GM18873 (cell line): ENCODE measurements around the gene SEMA6C.
A peak's percentile ranks its signal among the peaks of the same experiment; 100 is the strongest.
"Not testable (repeated sequence)": the region's sequence is repeated elsewhere in the genome, so short reads cannot be mapped to it uniquely, and the experiment has no call there.

ENCODE experiments used
- ATAC-seq: cut with Tn5 transposase; IDR thresholded peaks from one replicate; pipeline ENCODE4 v1.9.1; 2021; ENCODE audit warnings: mild to moderate bottlenecking, moderate library complexity, moderate number of reproducible peaks; ENCODE audit not compliant: unreplicated experiment, low FRiP score

The SEMA6C gene, protein sequence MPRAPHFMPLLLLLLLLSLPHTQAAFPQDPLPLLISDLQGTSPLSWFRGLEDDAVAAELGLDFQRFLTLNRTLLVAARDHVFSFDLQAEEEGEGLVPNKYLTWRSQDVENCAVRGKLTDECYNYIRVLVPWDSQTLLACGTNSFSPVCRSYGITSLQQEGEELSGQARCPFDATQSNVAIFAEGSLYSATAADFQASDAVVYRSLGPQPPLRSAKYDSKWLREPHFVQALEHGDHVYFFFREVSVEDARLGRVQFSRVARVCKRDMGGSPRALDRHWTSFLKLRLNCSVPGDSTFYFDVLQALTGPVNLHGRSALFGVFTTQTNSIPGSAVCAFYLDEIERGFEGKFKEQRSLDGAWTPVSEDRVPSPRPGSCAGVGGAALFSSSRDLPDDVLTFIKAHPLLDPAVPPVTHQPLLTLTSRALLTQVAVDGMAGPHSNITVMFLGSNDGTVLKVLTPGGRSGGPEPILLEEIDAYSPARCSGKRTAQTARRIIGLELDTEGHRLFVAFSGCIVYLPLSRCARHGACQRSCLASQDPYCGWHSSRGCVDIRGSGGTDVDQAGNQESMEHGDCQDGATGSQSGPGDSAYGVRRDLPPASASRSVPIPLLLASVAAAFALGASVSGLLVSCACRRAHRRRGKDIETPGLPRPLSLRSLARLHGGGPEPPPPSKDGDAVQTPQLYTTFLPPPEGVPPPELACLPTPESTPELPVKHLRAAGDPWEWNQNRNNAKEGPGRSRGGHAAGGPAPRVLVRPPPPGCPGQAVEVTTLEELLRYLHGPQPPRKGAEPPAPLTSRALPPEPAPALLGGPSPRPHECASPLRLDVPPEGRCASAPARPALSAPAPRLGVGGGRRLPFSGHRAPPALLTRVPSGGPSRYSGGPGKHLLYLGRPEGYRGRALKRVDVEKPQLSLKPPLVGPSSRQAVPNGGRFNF

DNA sequence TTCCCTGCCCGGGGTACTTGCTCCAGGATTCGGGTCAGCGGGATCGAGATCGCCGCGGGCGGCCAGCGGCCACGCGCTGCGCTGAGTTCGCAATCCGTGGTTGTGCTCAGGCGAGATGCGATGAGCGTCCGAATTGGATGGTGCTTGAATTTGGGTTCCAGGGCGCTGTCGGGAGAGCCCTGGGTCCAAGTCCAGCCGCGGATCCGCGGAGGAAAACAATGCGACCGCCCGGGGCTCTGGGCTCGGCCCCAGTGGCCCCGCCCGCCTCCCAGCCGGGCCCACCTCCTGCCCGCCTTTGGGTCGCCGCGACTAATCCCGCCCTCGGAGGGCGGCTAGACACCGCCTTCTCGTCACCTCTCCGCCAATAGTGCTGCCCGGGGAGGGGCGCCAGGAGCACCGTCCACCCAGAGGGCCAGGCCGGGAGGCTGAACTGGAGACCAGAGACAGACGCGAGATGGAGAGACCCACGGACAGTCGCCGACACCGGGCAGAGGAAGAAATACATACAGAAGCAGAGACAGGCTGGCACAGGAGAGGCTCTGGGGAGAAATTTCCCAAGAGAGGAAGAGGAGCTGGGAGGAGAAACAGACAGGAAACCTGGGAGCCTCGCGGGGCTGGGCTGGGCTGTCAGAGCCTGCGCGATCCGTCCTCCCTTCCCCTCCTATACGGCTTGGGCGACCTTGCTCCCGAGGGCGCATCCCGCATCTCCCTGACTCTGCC, at the start of gene SEMA6C:
TSS of gene SEMA6C (minus strand) at position 220 of the 720 bp plus-strand sequence. CDS start 4,010 bp downstream, outside the sequence.
- ATAC-seq = peak; percentile 96

- not testable (repeated sequence) for ATAC-seq
These were observed 48.6 kb upstream of the SEMA6C start for GRCh38 chr1:151194894-151195594.

DNA sequence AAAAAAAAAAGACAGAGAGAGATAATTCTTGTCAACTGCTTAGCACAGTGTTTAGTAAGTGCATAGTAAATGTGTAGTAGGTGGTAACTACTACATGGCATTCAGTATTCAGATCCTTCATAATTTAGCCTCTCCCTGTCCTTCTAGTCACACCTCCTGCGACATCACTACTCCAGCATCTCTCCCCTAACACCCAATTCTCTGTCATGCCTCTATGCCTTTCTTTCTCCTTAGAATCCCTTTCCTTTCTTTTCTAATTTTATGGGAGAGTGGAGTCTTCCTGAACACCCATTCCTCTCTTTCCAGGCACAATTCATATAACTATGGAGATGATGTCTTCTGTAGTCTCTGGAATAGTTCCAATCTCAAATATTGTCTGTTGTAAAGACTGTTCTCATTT, 47.4 kb upstream of the SEMA6C start:
- ATAC-seq = no peak

- ATAC-seq = no peak
These were observed 46.9 kb upstream of the SEMA6C start for GRCh38 chr1:151193304-151193703.

DNA sequence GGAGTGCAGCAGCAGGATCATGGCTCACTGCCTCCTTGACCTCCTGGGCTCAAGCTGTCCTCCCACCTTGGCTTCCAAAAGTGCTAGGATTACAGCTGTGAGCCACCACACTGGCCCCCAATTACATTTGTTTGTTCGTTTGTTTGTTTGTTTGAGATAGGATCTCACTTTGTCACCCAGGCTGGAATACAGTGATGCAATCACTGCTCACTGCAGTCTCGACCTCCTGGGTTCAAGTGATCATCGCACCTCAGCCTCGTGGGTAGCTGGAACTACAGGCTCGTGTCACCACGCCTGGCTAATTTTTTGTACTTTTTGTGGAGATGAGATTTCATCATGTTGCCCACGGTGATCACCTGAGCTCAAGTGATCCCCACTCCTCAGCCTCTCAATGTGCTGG, 45.6 kb upstream of the SEMA6C start:
- ATAC-seq = no peak

DNA sequence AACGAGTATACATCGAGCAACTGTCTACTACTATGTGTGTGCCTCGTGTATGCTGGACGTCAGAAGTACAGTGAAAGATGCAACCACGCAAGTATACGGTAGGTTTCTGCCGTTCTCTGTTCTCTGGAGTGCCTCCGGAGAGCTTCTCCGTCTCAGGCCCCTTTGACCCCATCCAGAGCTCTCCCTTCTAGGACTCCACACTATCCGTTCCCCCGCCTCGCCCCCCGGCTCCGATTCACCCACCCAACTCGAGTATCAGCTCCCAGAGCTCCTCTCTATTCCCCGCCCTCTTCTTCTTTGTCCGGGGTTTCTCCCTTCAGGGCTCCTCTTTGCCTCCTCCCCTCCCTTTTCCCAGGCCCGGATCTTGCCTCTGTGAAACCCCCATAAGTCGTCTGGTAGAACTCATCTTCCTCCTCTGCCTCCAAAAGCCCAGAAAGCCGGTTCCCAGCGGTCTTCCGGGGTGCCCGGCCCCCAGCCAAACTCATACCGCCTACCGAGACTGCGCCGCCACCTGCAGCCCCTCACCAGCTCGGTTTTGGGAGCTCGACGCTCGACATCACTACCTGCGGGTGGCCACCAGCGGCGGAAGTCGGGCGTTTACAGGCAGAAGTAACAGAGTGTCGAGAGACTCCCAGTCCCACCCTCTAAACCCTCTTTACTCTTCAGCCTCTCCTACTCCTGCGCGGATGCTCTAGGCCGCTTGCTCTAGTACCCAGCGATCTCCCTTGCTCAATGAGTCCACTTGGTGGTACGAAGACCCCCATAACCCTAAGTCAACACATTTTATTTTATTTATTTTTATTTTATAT, 43.4 kb upstream of the SEMA6C start, which contains the start of gene VPS72:
TSS of gene VPS72 (minus strand) at position 561 of the 809 bp plus-strand sequence. CDS start at position 485, 76 bp downstream.
- ATAC-seq = peak; percentile 77

GRCh38 chr1:151188667-151189066, 42.2 kb upstream of the SEMA6C start:
- not testable (repeated sequence) for ATAC-seq

DNA sequence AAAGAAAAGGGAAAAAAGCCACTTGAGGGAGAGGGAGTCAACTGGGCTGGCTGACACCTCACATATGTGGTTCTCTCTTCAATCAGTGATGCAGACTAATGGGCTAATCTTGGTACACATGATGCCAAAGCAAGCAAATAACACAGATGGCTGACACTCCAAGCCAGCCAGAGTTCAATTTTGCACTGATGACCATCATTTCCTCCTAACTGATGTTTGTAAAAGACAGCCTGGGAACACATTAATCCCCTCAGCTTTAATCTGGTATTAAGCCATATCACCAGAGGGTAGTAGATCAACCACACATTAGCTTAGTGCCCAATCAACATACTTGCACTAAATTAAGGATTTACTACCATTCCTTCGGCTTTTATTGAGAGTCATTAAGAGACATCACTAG, 40.8 kb upstream of the SEMA6C start:
- ATAC-seq = no peak

DNA sequence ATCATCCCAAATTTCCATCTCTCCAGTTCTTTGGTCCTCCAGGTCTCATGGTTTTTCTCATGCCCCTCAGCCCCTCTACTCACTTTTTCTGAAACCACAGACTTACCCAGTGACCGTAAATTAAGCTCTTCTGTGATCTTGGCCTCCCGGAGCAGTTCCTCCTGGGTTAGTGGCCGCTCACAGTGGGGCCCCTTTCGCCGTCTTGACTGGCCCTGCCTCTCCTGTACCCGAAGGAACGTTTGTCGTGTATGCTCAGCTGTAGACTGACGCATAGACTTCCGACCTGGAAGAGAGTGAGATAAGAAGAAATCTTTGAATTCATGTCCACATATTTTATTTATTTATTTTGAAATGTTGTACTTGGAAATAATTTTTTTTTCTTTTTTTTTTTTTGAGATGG, 37.8 kb upstream of the SEMA6C start:
- ATAC-seq = no peak

DNA sequence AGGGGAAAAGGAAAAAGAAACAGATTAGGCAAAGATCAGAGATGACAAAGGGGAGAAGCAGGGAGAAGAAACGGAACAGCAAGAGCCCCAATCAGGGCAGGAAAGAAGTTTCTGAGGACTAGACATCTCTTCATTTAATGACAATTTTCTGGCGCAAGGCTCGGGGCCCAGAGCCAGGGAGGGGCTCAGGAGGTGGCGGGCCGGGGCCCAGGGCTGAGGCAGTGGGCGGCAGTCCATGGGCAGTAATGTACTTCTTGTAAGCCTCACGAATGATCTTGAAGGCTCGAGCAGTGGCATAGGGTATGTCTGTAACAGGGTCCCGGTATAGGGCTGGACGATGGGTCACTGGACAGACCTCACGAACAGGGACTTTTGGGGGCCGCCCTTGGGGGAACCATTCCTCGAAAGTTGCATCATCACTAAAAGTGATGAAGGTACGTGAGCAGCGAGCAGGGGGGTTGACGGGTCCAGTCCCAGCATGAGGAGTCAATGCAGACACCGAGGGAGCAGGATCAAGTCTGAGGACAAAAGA, 30.1 kb upstream of the SEMA6C start:
- ATAC-seq = no peak

- ATAC-seq = no peak
These were observed 29.4 kb upstream of the SEMA6C start, which contains the start of gene TMOD4 for GRCh38 chr1:151175863-151176262. Gene TMOD4, minus strand, starts transcription at chr1:151175981. Its CDS starts 1,106 bp downstream, at chr1:151174875.

DNA sequence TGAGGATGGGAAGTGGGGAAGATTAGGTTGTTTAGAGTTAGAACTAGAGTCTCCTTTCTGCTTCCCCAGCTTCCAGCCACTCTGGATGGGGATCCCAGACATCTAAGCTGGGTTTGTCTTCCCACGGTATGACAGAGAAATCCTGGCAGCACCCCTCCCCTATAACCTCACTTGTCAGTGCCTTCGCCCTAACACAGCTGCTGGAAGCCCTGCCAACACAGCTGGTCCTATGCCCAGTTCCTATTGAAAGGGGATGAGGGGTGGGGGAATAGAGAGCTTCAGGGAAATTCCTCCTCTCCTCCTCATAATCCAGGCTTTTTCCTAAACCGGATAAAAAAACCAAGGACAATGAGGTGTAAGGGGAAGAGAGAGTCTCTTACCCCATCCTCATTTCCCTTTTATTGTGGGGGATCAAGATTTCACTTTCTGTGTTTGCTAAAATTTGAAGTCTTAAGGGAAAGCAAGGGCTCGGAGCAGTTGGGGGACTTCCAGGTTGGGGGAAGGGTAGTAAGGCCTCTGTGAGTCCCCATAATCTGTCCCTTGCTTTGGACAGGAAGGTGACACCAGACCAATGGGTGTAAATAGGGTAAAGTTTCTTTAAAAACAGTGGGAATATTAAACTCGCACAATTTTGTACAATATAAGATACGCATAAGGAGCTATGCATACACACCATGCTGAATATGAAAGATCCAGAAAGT, 28.8 kb upstream of the SEMA6C start:
- ATAC-seq = no peak

- no peak for ATAC-seq
These were observed 24.8 kb upstream of the SEMA6C start for GRCh38 chr1:151171190-151171589.

DNA sequence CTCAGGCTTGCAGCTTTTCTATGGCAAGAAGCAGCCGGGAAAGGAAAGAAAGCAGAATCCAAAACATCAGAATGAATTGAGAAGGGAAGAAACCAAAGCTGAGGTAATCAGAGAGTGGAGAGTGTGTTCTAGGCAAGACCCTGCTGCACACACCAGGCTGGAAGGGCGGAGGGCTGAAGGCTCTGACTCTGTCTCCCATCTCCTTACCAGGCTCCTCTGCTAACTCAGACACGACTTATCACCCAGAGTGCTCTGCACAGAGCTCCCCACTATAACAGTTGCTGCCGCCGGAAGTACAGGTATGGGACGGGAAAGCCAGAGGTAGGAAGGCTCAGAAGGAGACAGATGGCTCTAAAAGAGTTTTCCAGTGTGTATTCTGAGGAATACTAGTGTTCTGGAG, 20.7 kb upstream of the SEMA6C start:
- ATAC-seq = no peak

GRCh38 chr1:151166505-151166956, 20.1 kb upstream of the SEMA6C start:
- ATAC-seq = peak; percentile 17

DNA sequence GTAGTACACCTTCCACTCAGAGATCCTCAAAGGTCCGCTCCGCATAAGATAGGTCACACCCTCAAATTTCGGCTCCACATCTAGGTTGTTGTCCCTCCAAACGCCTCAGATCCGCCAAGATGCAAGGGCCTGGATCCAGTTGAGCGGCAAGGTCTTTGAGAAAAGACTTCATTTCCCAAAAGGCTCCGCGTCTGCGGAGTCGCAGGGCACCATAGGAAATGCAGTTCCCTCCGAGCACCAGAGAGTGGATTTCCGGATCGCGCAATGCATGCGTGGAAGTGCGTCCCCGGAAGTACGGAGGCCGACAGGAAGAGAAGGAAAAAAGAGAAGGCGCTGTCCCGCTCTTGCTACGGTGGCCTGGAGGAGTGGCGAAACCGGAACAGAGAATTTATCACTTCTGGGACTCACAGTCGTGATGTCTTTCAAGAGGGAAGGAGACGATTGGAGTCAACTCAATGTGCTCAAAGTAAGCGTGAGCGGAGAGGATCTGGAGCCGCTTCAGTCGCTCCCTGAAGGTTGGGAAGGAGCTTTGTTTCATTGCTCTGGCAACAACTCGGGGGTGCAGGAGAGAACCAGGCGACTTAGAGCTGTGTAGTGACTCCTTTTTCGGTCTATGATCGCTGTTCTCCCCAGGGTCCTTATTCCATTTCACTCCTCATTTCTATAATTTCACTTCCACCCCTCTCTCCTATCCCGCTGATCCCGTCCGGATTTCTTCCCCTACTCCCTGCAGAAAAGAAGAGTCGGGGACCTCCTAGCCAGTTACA, 19.5 kb upstream of the SEMA6C start, which contains the start of the genes LYSMD1 and SCNM1:
TSS of gene LYSMD1 (minus strand) at position 165 of the 767 bp plus-strand sequence. CDS start 644 bp downstream, outside the sequence.
TSS of gene SCNM1 (plus strand) at position 407 of the 767 bp plus-strand sequence. CDS start at position 416, 9 bp downstream.
- ATAC-seq = peak; percentile 78

DNA sequence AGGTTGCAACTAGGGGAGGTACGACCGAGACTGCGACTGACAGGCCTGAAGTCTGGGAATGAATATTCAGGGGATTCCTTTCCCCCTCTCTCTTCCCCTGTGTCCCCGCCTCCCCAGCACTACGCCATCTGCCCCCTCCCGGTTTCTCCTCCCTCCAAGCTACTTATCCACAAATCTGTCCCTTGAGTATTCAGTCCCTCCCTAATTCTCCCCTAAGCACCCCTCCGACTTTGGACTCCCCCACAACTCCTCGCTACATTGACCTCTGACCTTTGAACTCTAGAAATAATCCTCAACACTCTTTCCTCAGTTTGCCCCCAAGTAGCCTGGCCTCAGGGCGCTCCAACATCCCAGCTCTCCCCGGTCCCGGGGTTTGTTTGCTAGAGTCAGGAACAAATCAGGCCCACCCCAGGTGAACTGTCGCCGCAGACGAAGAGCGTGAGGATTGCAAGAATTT, 18.9 kb upstream of the SEMA6C start:
- no peak for ATAC-seq
